ENCODE measurements around the gene AHCYL2. TPM values are rescaled to one million over a fixed set of nuclear protein-coding genes. Genes with fewer than 3 reads are reported as not detected.

The AHCYL2 gene
- polyA plus RNA-seq, 1 experiment = 7.8 TPM

DNA sequence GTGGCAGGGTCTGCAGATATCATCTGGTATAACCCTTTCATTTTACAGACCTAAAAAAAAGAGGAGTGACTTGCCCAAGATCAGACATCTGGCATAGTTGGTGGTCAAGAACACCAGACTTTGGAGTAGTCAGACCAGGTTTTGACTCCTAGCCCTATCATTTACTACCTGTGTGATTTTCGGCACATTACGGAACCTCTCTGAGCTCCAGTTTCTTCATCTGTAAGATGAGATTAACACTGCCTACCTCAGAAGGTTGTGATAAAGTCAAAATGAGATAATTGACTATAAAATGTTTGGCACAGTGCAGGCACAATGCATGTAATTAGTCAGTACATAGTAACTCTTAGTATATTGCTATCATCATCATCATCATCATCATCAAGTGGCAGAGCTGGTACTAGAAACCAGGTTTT, 210.6 kb downstream of the AHCYL2 start:
- Histone ChIP-seq H3K36me3 (ENCODE audit: control insufficient read depth, insufficient read depth, low read length) (no peaks in the 10 kb centered on the region), H3K4me3 (ENCODE audit: low read depth, low read length) (no peak overlapping the region), H3K27me3 (ENCODE audit: control insufficient read depth, insufficient read depth, low read length) (0 out of 2 replicates have a peak, but pooled peaks cover 1% of the 10 kb centered on the region)
- TF ChIP-seq, protein P1, sequence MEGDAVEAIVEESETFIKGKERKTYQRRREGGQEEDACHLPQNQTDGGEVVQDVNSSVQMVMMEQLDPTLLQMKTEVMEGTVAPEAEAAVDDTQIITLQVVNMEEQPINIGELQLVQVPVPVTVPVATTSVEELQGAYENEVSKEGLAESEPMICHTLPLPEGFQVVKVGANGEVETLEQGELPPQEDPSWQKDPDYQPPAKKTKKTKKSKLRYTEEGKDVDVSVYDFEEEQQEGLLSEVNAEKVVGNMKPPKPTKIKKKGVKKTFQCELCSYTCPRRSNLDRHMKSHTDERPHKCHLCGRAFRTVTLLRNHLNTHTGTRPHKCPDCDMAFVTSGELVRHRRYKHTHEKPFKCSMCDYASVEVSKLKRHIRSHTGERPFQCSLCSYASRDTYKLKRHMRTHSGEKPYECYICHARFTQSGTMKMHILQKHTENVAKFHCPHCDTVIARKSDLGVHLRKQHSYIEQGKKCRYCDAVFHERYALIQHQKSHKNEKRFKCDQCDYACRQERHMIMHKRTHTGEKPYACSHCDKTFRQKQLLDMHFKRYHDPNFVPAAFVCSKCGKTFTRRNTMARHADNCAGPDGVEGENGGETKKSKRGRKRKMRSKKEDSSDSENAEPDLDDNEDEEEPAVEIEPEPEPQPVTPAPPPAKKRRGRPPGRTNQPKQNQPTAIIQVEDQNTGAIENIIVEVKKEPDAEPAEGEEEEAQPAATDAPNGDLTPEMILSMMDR (IDR thresholded peaks at IDR 0.05; ENCODE audit: insufficient read depth, low read depth, low read length) = no peak
- DNase-seq (ENCODE audit: low read depth) = no peak
- POLR2A ChIA-PET = no interaction called here
- CTCF ChIA-PET = interaction anchor here (0.9 to 1.0 kb wide), 2 partner anchors 36 to 92 kb away, joined by 3 read pairs; no protein-coding TSS in a partner anchor

DNA sequence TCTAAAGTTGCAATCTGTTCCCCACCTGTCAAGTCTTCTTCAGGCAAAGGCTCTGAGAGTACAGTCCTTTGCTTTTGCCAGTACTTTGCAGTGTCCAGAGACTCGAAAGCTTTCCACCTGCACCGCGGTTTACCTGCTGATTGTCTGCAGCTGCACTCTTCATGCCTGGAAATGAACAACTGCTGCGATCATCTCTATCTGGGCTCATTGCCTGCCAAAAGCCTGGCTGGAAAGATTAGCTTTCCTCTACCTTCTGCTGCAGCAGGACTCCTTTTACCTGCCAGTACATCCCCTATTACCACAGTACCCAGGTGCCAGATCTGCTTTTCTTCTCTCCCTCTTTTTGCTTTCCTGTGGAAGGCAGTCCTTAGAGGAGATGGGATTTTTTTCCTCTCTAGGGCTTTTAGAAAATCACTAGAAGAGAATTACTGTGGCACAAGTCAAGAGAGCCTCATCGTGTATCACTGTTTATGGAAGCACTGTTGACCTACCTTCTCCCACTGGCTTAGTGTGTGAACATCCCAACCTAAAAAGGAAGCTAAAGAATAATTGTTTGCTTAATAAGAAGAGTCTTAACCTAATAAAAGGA, 211.6 kb downstream of the AHCYL2 start:
- TF ChIP-seq, protein P1 (IDR thresholded peaks at IDR 0.05; ENCODE audit: insufficient read depth, low read depth, low read length) = no peak
- POLR2A ChIA-PET = no interaction called here
- Histone ChIP-seq H3K27me3 (ENCODE audit: control insufficient read depth, insufficient read depth, low read length) (no peaks in the 10 kb centered on the region), H3K4me3 (ENCODE audit: low read depth, low read length) (no peak overlapping the region), H3K36me3 (ENCODE audit: control insufficient read depth, insufficient read depth, low read length) (no peaks in the 10 kb centered on the region)
- DNase-seq (ENCODE audit: low read depth) = no peak
- CTCF ChIA-PET = interaction anchor here (1.0 kb wide), 1 partner anchor 35 kb away, joined by 3 read pairs; no protein-coding TSS in a partner anchor

DNA sequence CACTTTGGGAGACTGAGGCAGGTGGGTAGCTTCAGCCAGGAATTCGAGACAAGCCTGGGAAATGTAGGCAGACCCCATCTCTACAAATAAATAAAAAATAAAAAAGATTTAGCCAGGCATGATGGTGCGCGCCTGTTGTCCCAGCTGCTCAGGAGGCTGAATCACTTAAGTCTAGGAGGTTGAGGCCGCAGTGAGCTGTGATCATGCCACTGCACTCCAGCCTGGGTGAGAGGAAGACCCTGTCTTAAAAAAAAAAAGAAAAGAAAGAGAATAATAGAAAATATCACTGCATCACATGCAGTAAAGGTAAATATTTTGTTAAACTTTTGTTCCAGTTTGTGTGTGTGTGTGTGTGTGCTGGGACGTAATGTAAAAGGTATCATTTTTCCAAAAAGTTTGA, 212.4 kb downstream of the AHCYL2 start:
- Histone ChIP-seq H3K27me3 (ENCODE audit: control insufficient read depth, insufficient read depth, low read length) (no peaks in the 10 kb centered on the region), H3K36me3 (ENCODE audit: control insufficient read depth, insufficient read depth, low read length) (no peaks in the 10 kb centered on the region), H3K4me3 (ENCODE audit: low read depth, low read length) (no peak overlapping the region)
- ChIA-PET CTCF (no interaction called here), POLR2A (no interaction called here)
- DNase-seq (ENCODE audit: low read depth) = no peak
- TF ChIP-seq, protein P1 (IDR thresholded peaks at IDR 0.05; ENCODE audit: insufficient read depth, low read depth, low read length) = no peak

DNA sequence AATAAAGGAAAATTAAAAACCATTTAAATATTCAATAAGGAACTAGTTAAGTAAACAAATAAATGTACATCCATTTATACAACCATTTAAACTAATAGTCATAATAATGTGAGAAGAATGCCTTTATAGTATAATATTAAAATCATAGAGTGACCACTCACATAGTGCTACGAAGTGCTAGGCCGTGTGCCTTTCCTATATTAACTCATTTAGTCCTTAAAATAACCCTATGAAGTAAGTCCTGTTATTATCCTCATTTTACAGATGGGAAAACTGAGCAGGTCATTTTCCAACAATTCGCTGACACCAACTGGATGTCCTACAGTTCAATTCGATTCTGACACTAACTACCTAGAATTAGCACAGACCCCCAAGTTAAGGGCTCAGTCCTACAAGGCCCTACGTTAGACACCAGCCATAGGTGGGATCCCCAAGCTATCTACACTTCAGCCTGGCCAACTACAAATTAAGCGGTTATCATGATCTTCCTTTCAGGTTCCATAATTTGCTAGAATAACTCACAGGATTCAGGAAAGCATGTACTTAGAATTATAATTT, 213.5 kb downstream of the AHCYL2 start:
- Histone ChIP-seq H3K27me3 (ENCODE audit: control insufficient read depth, insufficient read depth, low read length) (no peaks in the 10 kb centered on the region), H3K4me3 (ENCODE audit: low read depth, low read length) (no peak overlapping the region), H3K36me3 (ENCODE audit: control insufficient read depth, insufficient read depth, low read length) (no peaks in the 10 kb centered on the region)
- TF ChIP-seq, protein P1 (IDR thresholded peaks at IDR 0.05; ENCODE audit: insufficient read depth, low read depth, low read length) = no peak
- DNase-seq (ENCODE audit: low read depth) = no peak
- POLR2A ChIA-PET = no interaction called here
- CTCF ChIA-PET = interaction anchor here (2.3 kb wide), 1 partner anchor 71 kb away, joined by 10 read pairs; no protein-coding TSS in a partner anchor

DNA sequence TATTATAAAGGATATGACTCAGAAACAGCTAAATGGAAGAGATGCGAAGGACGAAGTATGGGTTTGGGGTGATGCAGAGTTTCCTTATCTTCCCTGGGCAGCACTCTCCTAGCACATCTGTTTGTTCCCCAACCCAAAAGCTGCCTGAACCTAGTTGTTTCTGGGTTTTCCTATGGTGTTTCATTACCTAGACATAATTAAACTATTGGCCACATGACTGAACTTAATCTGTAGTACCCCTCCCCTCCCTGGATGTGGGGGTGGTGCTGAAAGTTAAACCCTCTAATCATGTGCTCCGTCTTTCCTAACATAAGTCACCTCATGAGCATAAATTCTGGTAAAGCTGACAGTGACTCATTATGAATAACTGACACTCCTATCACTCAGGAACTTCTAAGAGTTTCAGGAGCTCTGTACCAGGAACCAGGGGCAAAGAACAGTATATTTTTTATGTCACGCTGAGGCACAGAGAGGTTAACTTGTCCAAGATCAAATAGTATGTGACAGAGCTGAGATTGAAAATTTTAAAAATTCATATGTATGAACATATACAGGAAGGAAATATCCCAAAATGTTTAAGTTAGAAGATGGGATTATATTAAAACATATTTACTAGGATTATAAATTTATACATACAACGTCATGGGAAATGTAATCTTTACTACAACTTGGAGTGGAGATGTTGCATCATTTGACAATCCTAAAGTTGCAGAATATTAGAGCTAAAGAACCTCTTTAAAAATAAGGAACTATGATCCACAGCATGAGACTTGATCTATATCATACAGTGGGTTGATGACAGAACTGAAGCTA, 214.2 kb downstream of the AHCYL2 start:
- ChIA-PET CTCF (interaction anchor here (0.9 to 2.3 kb wide), 3 partner anchors 72 to 173 kb away, joined by 3 to 10 read pairs (median 4); no protein-coding TSS in a partner anchor), POLR2A (interaction anchor here (0.7 kb wide), 1 partner anchor 30 kb away, joined by 3 read pairs; no protein-coding TSS in a partner anchor)
- Histone ChIP-seq H3K4me3 (ENCODE audit: low read depth, low read length) (no peak overlapping the region), H3K36me3 (ENCODE audit: control insufficient read depth, insufficient read depth, low read length) (no peaks in the 10 kb centered on the region), H3K27me3 (ENCODE audit: control insufficient read depth, insufficient read depth, low read length) (no peaks in the 10 kb centered on the region)
- DNase-seq (ENCODE audit: low read depth) = no peak
- TF ChIP-seq, protein P1 (IDR thresholded peaks at IDR 0.05; ENCODE audit: insufficient read depth, low read depth, low read length) = no peak
